ENCODE measurements around the gene XPC. TPM values are rescaled to one million over a fixed set of nuclear protein-coding genes. Genes with fewer than 3 reads are reported as not detected.
A peak's percentile ranks its signal among the peaks of the same experiment; 100 is the strongest.

XPC gene
- polyA plus RNA-seq, 3 donors, result 13.4 to 22.0 (median 15.5) TPM

DNA sequence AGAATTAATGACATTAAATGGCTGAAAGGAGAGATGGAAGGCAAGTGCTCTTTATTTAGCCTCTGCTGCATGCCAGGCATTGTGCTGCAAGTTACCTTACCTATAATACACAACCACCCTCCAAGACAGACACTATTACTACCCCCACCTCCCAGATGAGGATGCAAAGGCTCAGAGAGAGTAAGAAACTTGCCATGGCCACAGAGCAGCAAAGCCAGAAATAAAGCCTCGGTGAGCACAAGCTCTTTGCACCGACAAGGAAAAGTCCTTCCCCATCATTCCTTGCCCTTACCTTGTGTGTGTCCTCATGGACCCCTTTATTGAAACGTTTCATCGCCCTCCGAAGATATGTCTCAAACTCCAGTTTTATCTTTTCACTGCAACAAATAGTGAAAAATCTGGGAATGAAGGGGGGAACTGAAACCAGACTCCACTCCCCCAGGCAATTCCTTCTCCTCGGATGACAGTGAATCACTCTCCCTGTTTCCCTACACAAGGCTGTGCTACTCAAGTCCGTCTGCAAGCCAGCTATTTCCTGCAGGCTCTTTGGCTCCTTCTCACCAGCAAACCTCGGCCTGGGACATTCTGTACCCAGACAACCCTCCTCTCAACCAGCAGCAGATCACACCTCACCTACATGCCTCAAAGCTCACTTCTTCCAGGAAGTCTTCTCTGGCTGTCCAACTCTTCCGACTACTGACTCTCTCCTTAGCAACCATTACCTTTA is 11.4 kb downstream of the XPC start:
- H3K27me3 ChIP-seq (ENCODE audit: control insufficient read depth in 2 of 2, insufficient read depth in 2 of 2, low read length in 2 of 2), result no peaks in the 10 kb centered on the region
- Mint-ChIP-seq H3K36me3 (peaks cover 91 to 95% of the 10 kb centered on the region in 2 donors), H3K4me1 (no peaks in the 10 kb centered on the region), H3K27ac (peak overlapping the region in 1 of 7 donors; percentile 41), H3K4me3 (no peak overlapping the region), H3K27me3 (ENCODE audit: low read depth in 3 of 3) (no peaks in the 10 kb centered on the region), H3K9me3 (peaks cover 0 to 4% (median 0%) of the 10 kb centered on the region in 7 donors)
- intact Hi-C loops (cut with micrococcal nuclease), result no loop called here
- H3K27ac ChIP-seq (ENCODE audit: low read depth in 1 of 2, low read length in 2 of 2), result no peak overlapping the region
- TF ChIP-seq, protein P1, sequence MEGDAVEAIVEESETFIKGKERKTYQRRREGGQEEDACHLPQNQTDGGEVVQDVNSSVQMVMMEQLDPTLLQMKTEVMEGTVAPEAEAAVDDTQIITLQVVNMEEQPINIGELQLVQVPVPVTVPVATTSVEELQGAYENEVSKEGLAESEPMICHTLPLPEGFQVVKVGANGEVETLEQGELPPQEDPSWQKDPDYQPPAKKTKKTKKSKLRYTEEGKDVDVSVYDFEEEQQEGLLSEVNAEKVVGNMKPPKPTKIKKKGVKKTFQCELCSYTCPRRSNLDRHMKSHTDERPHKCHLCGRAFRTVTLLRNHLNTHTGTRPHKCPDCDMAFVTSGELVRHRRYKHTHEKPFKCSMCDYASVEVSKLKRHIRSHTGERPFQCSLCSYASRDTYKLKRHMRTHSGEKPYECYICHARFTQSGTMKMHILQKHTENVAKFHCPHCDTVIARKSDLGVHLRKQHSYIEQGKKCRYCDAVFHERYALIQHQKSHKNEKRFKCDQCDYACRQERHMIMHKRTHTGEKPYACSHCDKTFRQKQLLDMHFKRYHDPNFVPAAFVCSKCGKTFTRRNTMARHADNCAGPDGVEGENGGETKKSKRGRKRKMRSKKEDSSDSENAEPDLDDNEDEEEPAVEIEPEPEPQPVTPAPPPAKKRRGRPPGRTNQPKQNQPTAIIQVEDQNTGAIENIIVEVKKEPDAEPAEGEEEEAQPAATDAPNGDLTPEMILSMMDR (IDR thresholded peaks at IDR 0.05), result no peak
- 96% methylated on average over 4 of the region's 9 CpGs for WGBS (ENCODE audit: insufficient coverage)
- H3K4me2 ChIP-seq (replicated peaks; ENCODE audit: extremely low read depth, low read length, poor library complexity, severe bottlenecking), result no peak overlapping the region
- H3K9me3 ChIP-seq (replicated peaks in 1 of 2; ENCODE audit: control insufficient read depth in 1 of 2, insufficient read depth in 1 of 2, low read length in 2 of 2), result peaks cover 0 to under 1% of the 10 kb centered on the region in 2 donors
- H3K4me3 ChIP-seq (replicated peaks in 1 of 3; ENCODE audit: low read depth in 2 of 3, low read length in 3 of 3), result no peak overlapping the region
- H3K9ac ChIP-seq (ENCODE audit: insufficient read depth, low read length, poor library complexity, severe bottlenecking), result no peak overlapping the region
- H4K20me1 ChIP-seq (ENCODE audit: insufficient read depth, low read length), result no peaks in the 10 kb centered on the region
- H2AFZ ChIP-seq (ENCODE audit: insufficient read depth, low read depth, low read length, poor library complexity, severe bottlenecking), result no peak overlapping the region
- H3K79me2 ChIP-seq (ENCODE audit: insufficient read depth, low read length), result no peaks in the 10 kb centered on the region
- peaks cover 95 to 100% of the 10 kb centered on the region in 2 donors for H3K36me3 ChIP-seq (replicated peaks in 1 of 2; ENCODE audit: control insufficient read depth in 1 of 2, insufficient read depth in 2 of 2, low read length in 2 of 2)
- no peak for DNase-seq
- H3K4me1 ChIP-seq (ENCODE audit: control insufficient read depth in 1 of 2, insufficient read depth in 2 of 2, low read length in 2 of 2), result peaks cover 0 to 4% of the 10 kb centered on the region in 2 donors

DNA sequence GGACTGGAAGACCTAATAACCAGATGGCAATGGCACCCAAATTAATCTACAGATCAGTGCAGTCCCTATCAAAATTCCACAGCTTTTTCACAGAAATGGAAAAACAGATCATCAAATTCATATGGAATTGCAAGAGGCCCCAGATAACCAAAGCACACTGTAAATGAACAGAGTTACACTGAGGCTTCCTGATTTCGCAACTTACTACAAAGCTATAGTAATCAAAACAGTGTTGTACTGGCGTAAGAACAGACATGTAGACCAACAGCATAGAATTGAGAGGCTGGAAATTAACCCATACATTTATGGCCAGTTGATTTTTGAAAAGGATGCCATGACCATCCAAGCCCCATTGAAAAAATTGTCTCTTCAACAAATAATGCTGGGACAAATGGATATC is 16.2 kb downstream of the XPC start:
- no peaks in the 10 kb centered on the region for H4K20me1 ChIP-seq (ENCODE audit: insufficient read depth, low read length)
- H3K4me2 ChIP-seq (replicated peaks; ENCODE audit: extremely low read depth, low read length, poor library complexity, severe bottlenecking), result no peak overlapping the region
- Mint-ChIP-seq H3K36me3 (peaks cover 90 to 97% of the 10 kb centered on the region in 2 donors), H3K4me3 (no peak overlapping the region), H3K27ac (no peak overlapping the region), H3K4me1 (no peaks in the 10 kb centered on the region), H3K27me3 (ENCODE audit: low read depth in 3 of 3) (no peaks in the 10 kb centered on the region), H3K9me3 (peaks cover 5 to 16% (median 12%) of the 10 kb centered on the region in 7 donors)
- no peak overlapping the region for H2AFZ ChIP-seq (ENCODE audit: insufficient read depth, low read depth, low read length, poor library complexity, severe bottlenecking)
- peaks cover 0 to 4% of the 10 kb centered on the region in 2 donors for H3K4me1 ChIP-seq (ENCODE audit: control insufficient read depth in 1 of 2, insufficient read depth in 2 of 2, low read length in 2 of 2)
- H3K9ac ChIP-seq (ENCODE audit: insufficient read depth, low read length, poor library complexity, severe bottlenecking), result no peak overlapping the region
- TF ChIP-seq, protein P1 (IDR thresholded peaks at IDR 0.05), result no peak
- WGBS (ENCODE audit: insufficient coverage), result 60% methylated on average over 1 of the region's 2 CpGs
- no peaks in the 10 kb centered on the region for H3K79me2 ChIP-seq (ENCODE audit: insufficient read depth, low read length)
- no peak for DNase-seq
- intact Hi-C loops (cut with micrococcal nuclease), result no loop called here
- H3K36me3 ChIP-seq (replicated peaks in 1 of 2; ENCODE audit: control insufficient read depth in 1 of 2, insufficient read depth in 2 of 2, low read length in 2 of 2), result peaks cover 95 to 99% of the 10 kb centered on the region in 2 donors
- H3K4me3 ChIP-seq (replicated peaks in 1 of 3; ENCODE audit: low read depth in 2 of 3, low read length in 3 of 3), result no peak overlapping the region
- H3K27ac ChIP-seq (ENCODE audit: low read depth in 1 of 2, low read length in 2 of 2), result no peak overlapping the region
- no peaks in the 10 kb centered on the region for H3K27me3 ChIP-seq (ENCODE audit: control insufficient read depth in 2 of 2, insufficient read depth in 2 of 2, low read length in 2 of 2)
- peaks cover 0 to 14% of the 10 kb centered on the region in 2 donors for H3K9me3 ChIP-seq (replicated peaks in 1 of 2; ENCODE audit: control insufficient read depth in 1 of 2, insufficient read depth in 1 of 2, low read length in 2 of 2)

Data from CD14-positive monocyte (primary cell).